ENCODE measurements around the gene PAGE1.

Gene PAGE1

GRCh38 chrX:49710744-49711319, 15.0 kb upstream of the PAGE1 start (continued):
- no peak for TF ChIP-seq ESRRG (CRISPR knock-in tag; IDR thresholded peaks at IDR 0.05)
- no peak for TF ChIP-seq ZFP30 (CRISPR knock-in tag; IDR thresholded peaks at IDR 0.05)
- no peak for TF ChIP-seq ZFP3 (CRISPR knock-in tag; IDR thresholded peaks at IDR 0.05)
- TF ChIP-seq TOX (CRISPR knock-in tag; IDR thresholded peaks at IDR 0.05; ENCODE audit: borderline replicate concordance), result no peak
- no peak for TF ChIP-seq POU6F1 (CRISPR knock-in tag; IDR thresholded peaks at IDR 0.05; ENCODE audit: borderline replicate concordance, low read depth)
- no peak for TF ChIP-seq ISL1 (CRISPR knock-in tag; IDR thresholded peaks at IDR 0.05)
- TF ChIP-seq OSR1 (CRISPR knock-in tag; IDR thresholded peaks at IDR 0.05), result no peak

DNA sequence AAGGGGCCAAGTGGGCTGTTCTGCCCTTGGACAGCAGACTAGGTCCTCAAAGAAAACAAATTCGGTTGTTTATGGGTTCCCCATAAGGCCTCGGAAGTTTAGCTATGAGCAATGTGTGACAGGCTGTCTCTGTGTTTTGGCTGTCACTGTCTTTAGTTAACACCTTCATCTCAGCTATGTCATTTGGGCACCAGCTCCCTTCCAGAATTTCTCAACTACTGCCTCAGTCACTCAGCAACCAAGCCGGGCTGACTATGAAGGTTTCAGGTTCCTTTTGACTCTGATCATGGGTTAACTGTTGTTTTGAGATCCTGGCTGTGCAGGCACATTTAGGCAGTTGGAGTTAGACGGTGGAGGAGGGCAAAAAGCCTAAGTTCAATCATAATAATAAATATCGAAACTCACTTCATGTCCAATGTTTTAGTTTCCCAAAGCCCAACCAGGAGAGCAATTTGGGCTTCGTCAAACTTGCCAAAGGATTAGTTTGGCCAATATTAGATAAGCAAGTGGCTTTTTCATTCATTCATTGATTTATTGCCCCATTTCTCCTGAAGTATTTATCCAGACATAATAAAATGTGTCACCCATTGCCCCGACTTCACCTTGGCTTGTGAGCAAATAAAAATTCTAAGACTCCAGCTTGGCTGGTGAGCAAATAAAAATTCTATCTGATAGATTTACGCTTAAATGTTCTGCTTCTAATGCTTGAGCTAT, 9.1 kb upstream of the PAGE1 start:
- no peak for TF ChIP-seq ARNTL (CRISPR knock-in tag; IDR thresholded peaks at IDR 0.05; ENCODE audit: borderline replicate concordance, low read depth)

GRCh38 chrX:49701933-49702332, 6.1 kb upstream of the PAGE1 start:
- TF ChIP-seq RARB (CRISPR knock-in tag; IDR thresholded peaks at IDR 0.05), result no peak
- TF ChIP-seq ZNF70 (CRISPR knock-in tag; IDR thresholded peaks at IDR 0.05), result no peak
- no peak for TF ChIP-seq POU6F1 (CRISPR knock-in tag; IDR thresholded peaks at IDR 0.05; ENCODE audit: borderline replicate concordance, low read depth)
- no peak for TF ChIP-seq CSDC2 (CRISPR knock-in tag; IDR thresholded peaks at IDR 0.05)
- TF ChIP-seq PPARA (CRISPR knock-in tag; IDR thresholded peaks at IDR 0.05; ENCODE audit: borderline replicate concordance), result no peak
- TF ChIP-seq ZNF565 (CRISPR knock-in tag; conservative IDR thresholded peaks at IDR 0.05; ENCODE audit: low read depth), result no peak
- TF ChIP-seq GLIS3 (CRISPR knock-in tag; IDR thresholded peaks at IDR 0.05), result no peak
- TF ChIP-seq ESRRG (CRISPR knock-in tag; IDR thresholded peaks at IDR 0.05), result no peak
- TF ChIP-seq TCF4 (CRISPR knock-in tag; IDR thresholded peaks at IDR 0.05; ENCODE audit: borderline replicate concordance), result no peak
- ATAC-seq, result no peak

More for the DNA sequence above, 9.1 kb upstream of the PAGE1 start:
- no peak for ATAC-seq

DNA sequence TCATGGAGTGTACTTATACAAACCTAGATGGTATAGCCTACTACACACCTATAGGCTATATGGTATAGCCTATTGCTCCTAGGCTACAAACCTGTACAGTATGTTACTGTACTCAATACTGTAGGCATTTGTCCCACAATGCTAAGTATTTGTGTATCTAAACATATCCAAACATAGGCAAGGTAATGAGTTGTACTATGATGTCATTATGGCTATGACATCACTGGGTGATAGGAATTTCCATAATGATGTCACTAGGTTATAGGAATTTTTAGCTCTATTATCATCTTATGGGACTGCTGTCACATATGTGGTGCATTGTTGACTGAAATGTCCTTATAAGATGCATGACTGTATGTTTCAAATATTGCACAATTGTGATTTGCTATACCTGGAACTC, 5.5 kb upstream of the PAGE1 start:
- TF ChIP-seq GLIS3 (CRISPR knock-in tag; IDR thresholded peaks at IDR 0.05) (no peak), RARB (CRISPR knock-in tag; IDR thresholded peaks at IDR 0.05) (no peak), SNAI2 (CRISPR knock-in tag; IDR thresholded peaks at IDR 0.05) (no peak), ISL1 (CRISPR knock-in tag; IDR thresholded peaks at IDR 0.05) (no peak), TSHZ2 (CRISPR knock-in tag; IDR thresholded peaks at IDR 0.05) (no peak), TOX (CRISPR knock-in tag; IDR thresholded peaks at IDR 0.05; ENCODE audit: borderline replicate concordance) (no peak), CSDC2 (CRISPR knock-in tag; IDR thresholded peaks at IDR 0.05) (no peak), ZNF70 (CRISPR knock-in tag; IDR thresholded peaks at IDR 0.05) (no peak), ZFP30 (CRISPR knock-in tag; IDR thresholded peaks at IDR 0.05) (no peak), POU6F1 (CRISPR knock-in tag; IDR thresholded peaks at IDR 0.05; ENCODE audit: borderline replicate concordance, low read depth) (no peak), OSR1 (CRISPR knock-in tag; IDR thresholded peaks at IDR 0.05) (no peak)
- TF ChIP-seq, protein P1, sequence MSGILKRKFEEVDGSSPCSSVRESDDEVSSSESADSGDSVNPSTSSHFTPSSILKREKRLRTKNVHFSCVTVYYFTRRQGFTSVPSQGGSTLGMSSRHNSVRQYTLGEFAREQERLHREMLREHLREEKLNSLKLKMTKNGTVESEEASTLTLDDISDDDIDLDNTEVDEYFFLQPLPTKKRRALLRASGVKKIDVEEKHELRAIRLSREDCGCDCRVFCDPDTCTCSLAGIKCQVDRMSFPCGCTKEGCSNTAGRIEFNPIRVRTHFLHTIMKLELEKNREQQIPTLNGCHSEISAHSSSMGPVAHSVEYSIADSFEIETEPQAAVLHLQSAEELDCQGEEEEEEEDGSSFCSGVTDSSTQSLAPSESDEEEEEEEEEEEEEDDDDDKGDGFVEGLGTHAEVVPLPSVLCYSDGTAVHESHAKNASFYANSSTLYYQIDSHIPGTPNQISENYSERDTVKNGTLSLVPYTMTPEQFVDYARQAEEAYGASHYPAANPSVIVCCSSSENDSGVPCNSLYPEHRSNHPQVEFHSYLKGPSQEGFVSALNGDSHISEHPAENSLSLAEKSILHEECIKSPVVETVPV (CRISPR knock-in tag; IDR thresholded peaks at IDR 0.05), result no peak
- TF ChIP-seq, protein P2, sequence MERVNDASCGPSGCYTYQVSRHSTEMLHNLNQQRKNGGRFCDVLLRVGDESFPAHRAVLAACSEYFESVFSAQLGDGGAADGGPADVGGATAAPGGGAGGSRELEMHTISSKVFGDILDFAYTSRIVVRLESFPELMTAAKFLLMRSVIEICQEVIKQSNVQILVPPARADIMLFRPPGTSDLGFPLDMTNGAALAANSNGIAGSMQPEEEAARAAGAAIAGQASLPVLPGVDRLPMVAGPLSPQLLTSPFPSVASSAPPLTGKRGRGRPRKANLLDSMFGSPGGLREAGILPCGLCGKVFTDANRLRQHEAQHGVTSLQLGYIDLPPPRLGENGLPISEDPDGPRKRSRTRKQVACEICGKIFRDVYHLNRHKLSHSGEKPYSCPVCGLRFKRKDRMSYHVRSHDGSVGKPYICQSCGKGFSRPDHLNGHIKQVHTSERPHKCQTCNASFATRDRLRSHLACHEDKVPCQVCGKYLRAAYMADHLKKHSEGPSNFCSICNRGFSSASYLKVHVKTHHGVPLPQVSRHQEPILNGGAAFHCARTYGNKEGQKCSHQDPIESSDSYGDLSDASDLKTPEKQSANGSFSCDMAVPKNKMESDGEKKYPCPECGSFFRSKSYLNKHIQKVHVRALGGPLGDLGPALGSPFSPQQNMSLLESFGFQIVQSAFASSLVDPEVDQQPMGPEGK (CRISPR knock-in tag; IDR thresholded peaks at IDR 0.05; ENCODE audit: borderline replicate concordance), result no peak
- TF ChIP-seq, protein P3, sequence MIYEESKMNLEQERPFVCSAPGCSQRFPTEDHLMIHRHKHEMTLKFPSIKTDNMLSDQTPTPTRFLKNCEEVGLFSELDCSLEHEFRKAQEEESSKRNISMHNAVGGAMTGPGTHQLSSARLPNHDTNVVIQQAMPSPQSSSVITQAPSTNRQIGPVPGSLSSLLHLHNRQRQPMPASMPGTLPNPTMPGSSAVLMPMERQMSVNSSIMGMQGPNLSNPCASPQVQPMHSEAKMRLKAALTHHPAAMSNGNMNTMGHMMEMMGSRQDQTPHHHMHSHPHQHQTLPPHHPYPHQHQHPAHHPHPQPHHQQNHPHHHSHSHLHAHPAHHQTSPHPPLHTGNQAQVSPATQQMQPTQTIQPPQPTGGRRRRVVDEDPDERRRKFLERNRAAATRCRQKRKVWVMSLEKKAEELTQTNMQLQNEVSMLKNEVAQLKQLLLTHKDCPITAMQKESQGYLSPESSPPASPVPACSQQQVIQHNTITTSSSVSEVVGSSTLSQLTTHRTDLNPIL (CRISPR knock-in tag; IDR thresholded peaks at IDR 0.05; ENCODE audit: low read depth), result no peak
- no peak for ATAC-seq

Data from SK-N-SH treated with all-trans-retinoic acid at 6 μM for 48 hours (cell line).